B cell (primary cell): ENCODE data around the gene CADM2. TPM values are rescaled to one million over a fixed set of nuclear protein-coding genes. Genes with fewer than 3 reads are reported as not detected.

Source experiments
- ATAC-seq: fragments of 200-7000 bp; cut with Tn5 transposase; one replicate; pipeline ENCODE4 v1.10.0; 2021; ENCODE audit warnings: low read depth, mild to moderate bottlenecking, moderate number of reproducible peaks, moderate library complexity
- CTCF ChIA-PET: fragments of 350-600 bp; sonication (Branson Sonifier 250); formaldehyde crosslinking; loops from one replicate; lab custom pipeline; 2021; ENCODE audit warnings: antibody characterized with exemption, inconsistent platforms; lab: Charles Lee
- POLR2A ChIA-PET: fragments of 350-600 bp; sonication (Branson Sonifier 250); formaldehyde crosslinking; loops from one replicate; lab custom pipeline; 2021; ENCODE audit warnings: antibody characterized with exemption; lab: Charles Lee
- DNase-seq: peaks from one replicate; pipeline ENCODE4 v3.0.0; 2013
- H2AFZ ChIP-seq: 2 replicates; pipeline ENCODE4 v1.6.1; 2012; ENCODE audit warnings: mild to moderate bottlenecking, low read depth, low read length; ENCODE audit not compliant: insufficient read depth, poor library complexity, severe bottlenecking
- H3K27ac ChIP-seq, 2 donors: 1 replicate in 1 of 2; 2 replicates in 1 of 2; pipeline ENCODE4 v1.5.1; 2012 to 2013; ENCODE audit warnings: low read length in 2 of 2, mild to moderate bottlenecking in 2 of 2, moderate library complexity in 1 of 2
- H3K27me3 ChIP-seq, 4 experiments: fragments of 200-600 bp in 1 of 4; sonication (generic) in 1 of 4; replicated peaks in 1 of 4; 1 replicate in 2 of 4; 2 replicates in 2 of 4; pipeline versions ENCODE4 v1.6.1 to v1.7.0; 2013 to 2016; ENCODE audit warnings: low read length in 3 of 4, mild to moderate bottlenecking in 2 of 4, mixed read lengths in 1 of 4, moderate library complexity in 1 of 4; ENCODE audit not compliant: insufficient read depth in 4 of 4, control insufficient read depth in 3 of 4; ENCODE audit errors: control extremely low read depth in 1 of 4
- H3K36me3 ChIP-seq, 2 experiments: replicated peaks in 1 of 2; 1 replicate in 1 of 2; 2 replicates in 1 of 2; pipeline versions ENCODE4 v1.6.1 to v1.7.1; 2013; ENCODE audit warnings: low read length in 1 of 2; ENCODE audit not compliant: insufficient read depth in 2 of 2, control insufficient read depth in 1 of 2; ENCODE audit errors: control extremely low read depth in 1 of 2, extremely low read depth in 1 of 2
- H3K4me1 ChIP-seq, 2 donors: fragments of 200-600 bp in 1 of 2; sonication (generic) in 1 of 2; 1 replicate in 1 of 2; 2 replicates in 1 of 2; pipeline versions ENCODE4 v1.5.1 to v1.6.1; 2013 to 2017; ENCODE audit warnings: low read length in 2 of 2; ENCODE audit not compliant: control insufficient read depth in 2 of 2, insufficient read depth in 2 of 2
- H3K4me2 ChIP-seq: replicated peaks from 2 replicates; pipeline ENCODE3; 2012; ENCODE audit warnings: mild to moderate bottlenecking, low read depth, low read length; ENCODE audit not compliant: poor library complexity, severe bottlenecking
- H3K4me3 ChIP-seq, 5 experiments: fragments of 200-600 bp in 1 of 5; sonication (generic) in 1 of 5; 1 replicate in 3 of 5; 2 replicates in 2 of 5; pipeline versions ENCODE4 v1.5.1 to v1.7.0; 2011 to 2016; ENCODE audit warnings: low read length in 4 of 5, mild to moderate bottlenecking in 4 of 5, low read depth in 2 of 5, control low read depth in 1 of 5, moderate library complexity in 1 of 5; ENCODE audit not compliant: insufficient read depth in 1 of 5; ENCODE audit errors: control extremely low read depth in 1 of 5, extremely low read depth in 1 of 5
- H3K79me2 ChIP-seq: fragments of 200-600 bp; sonication (generic); one replicate; pipeline ENCODE4 v1.6.0; 2016; ENCODE audit warnings: low read length; ENCODE audit not compliant: control insufficient read depth, insufficient read depth
- H3K9ac ChIP-seq: fragments of 200-600 bp; sonication (generic); 2 replicates; pipeline ENCODE4 v1.6.1; 2017; ENCODE audit warnings: mild to moderate bottlenecking, low read length, moderate library complexity
- H3K9me3 ChIP-seq, 3 donors: one replicate each; pipeline versions ENCODE4 v1.6.1 to v1.7.1; 2013; ENCODE audit warnings: low read length in 2 of 3; ENCODE audit not compliant: control insufficient read depth in 2 of 3, insufficient read depth in 1 of 3; ENCODE audit errors: control extremely low read depth in 1 of 3
- H4K20me1 ChIP-seq: 2 replicates; pipeline ENCODE4 v1.6.0; 2012; ENCODE audit warnings: mild to moderate bottlenecking, low read length; ENCODE audit not compliant: insufficient read depth, control insufficient read depth, poor library complexity, severe bottlenecking
- H3K27ac Mint-ChIP-seq: one replicate; pipeline ENCODE4 v1.8.0; 2021; ENCODE audit warnings: mixed read lengths
- H3K27me3 Mint-ChIP-seq: one replicate; pipeline ENCODE4 v1.8.0; 2021; ENCODE audit warnings: mixed read lengths
- H3K4me1 Mint-ChIP-seq: one replicate; pipeline ENCODE4 v1.8.0; 2021; ENCODE audit warnings: mixed read lengths
- H3K4me3 Mint-ChIP-seq: one replicate; pipeline ENCODE4 v1.8.0; 2021; ENCODE audit warnings: mixed read lengths
- H3K9me3 Mint-ChIP-seq: one replicate; pipeline ENCODE4 v1.8.0; 2022; ENCODE audit warnings: mixed read lengths; ENCODE audit not compliant: insufficient read depth
- CTCF ChIP-seq: fragments of 200-600 bp; IDR thresholded peaks from one replicate; pipeline ENCODE4 v1.8.0; 2022; ENCODE audit warnings: antibody characterized with exemption, mild to moderate bottlenecking
- EZH2 ChIP-seq: IDR thresholded peaks from 2 replicates; pipeline ENCODE4 v1.6.1; 2012; ENCODE audit warnings: borderline replicate concordance, low read depth, mild to moderate bottlenecking, moderate library complexity, low read length; ENCODE audit not compliant: insufficient read depth, poor library complexity, severe bottlenecking
- WGBS: methylation state at CpG from one replicate; pipeline ENCODE4 v1.1.5; 2013; ENCODE audit warnings: missing lambda C conversion rate; ENCODE audit not compliant: insufficient coverage; 5-methylcytosine and 5-hydroxymethylcytosine counted together
- intact Hi-C: fragments of 100-400 bp; cut with micrococcal nuclease; formaldehyde crosslinking; loops from one replicate; pipeline ENCODE4 v1.10.0; 2022
- polyA plus RNA-seq: library from polyadenylated mRNA; depleted of rRNA; stranded (reverse); fragments of >200 nt; gene quantifications from 2 replicates; pipeline ENCODE4 v1.2.3, GENCODE V29; 2012
- total RNA-seq, 2 donors: library from RNA; stranded (reverse); fragments of 120-200 nt in 1 of 2; gene quantifications; 1 replicate in 1 of 2; 2 replicates in 1 of 2; pipeline versions ENCODE4 v1.2.3 to v1.2.4, GENCODE V29; 2013 to 2022

The CADM2 gene
- total and polyA plus RNA-seq, 2 donors (not counting 1 experiment from before 2014, with no cell fraction given) = 0.10 to 0.37 TPM

- CTCF ChIA-PET = no interaction called here
- no peak for DNase-seq
- Histone ChIP-seq H3K9ac (no peak overlapping the region), H3K27me3 (no peaks in the 10 kb centered on the region), H3K4me2 (no peak overlapping the region), H3K27ac (no peak overlapping the region), H3K36me3 (no peaks in the 10 kb centered on the region), H3K9me3 (no peaks in the 10 kb centered on the region), H4K20me1 (no peaks in the 10 kb centered on the region), H3K4me1 (no peaks in the 10 kb centered on the region), H3K79me2 (no peaks in the 10 kb centered on the region), H2AFZ (no peak overlapping the region), H3K4me3 (no peak overlapping the region)
- Mint-ChIP-seq H3K4me3 (no peak overlapping the region), H3K27me3 (no peaks in the 10 kb centered on the region), H3K4me1 (no peaks in the 10 kb centered on the region), H3K27ac (no peak overlapping the region), H3K9me3 (peaks cover 3% of the 10 kb centered on the region)
- TF ChIP-seq EZH2 = no peak
- no peak for TF ChIP-seq CTCF
- intact Hi-C loops = no loop called here
- ATAC-seq = no peak
- 29% methylated on average over 1 of the region's 3 CpGs for WGBS
- POLR2A ChIA-PET = no interaction called here
Measured at GRCh38 chr3:85801955-85802354, 843.2 kb downstream of the CADM2 start.

GRCh38 chr3:85808755-85809154, 850.0 kb downstream of the CADM2 start:
- Histone ChIP-seq H3K4me2 (no peak overlapping the region), H3K79me2 (no peaks in the 10 kb centered on the region), H3K27me3 (no peaks in the 10 kb centered on the region), H4K20me1 (no peaks in the 10 kb centered on the region), H3K9me3 (no peaks in the 10 kb centered on the region), H2AFZ (no peak overlapping the region), H3K36me3 (no peaks in the 10 kb centered on the region), H3K4me3 (no peak overlapping the region), H3K27ac (no peak overlapping the region), H3K9ac (no peak overlapping the region), H3K4me1 (no peaks in the 10 kb centered on the region)
- intact Hi-C loops = no loop called here
- Mint-ChIP-seq H3K27me3 (no peaks in the 10 kb centered on the region), H3K9me3 (peaks cover 3% of the 10 kb centered on the region), H3K27ac (no peak overlapping the region), H3K4me1 (no peaks in the 10 kb centered on the region), H3K4me3 (no peak overlapping the region)
- TF ChIP-seq CTCF (no peak), EZH2 (no peak)
- WGBS = no CpG with 5 or more reads among the region's 1 CpG
- DNase-seq (no peak), ATAC-seq (no peak)
- ChIA-PET CTCF (no interaction called here), POLR2A (no interaction called here)
